HG03432 (cell line): ENCODE data around the gene TNFRSF25.

Source experiments
- ATAC-seq: cut with Tn5 transposase; IDR thresholded peaks from one replicate; pipeline ENCODE4 v1.9.1; 2021; ENCODE audit warnings: mild to moderate bottlenecking, moderate library complexity; ENCODE audit not compliant: unreplicated experiment

The TNFRSF25 gene

GRCh38 chr1:6466023-6466422 lies at the start of gene TNFRSF25:
Gene TNFRSF25, minus strand, starts transcription at chr1:6466173. Its CDS starts 66 bp downstream, at chr1:6466107.
- ATAC-seq, result no peak

DNA sequence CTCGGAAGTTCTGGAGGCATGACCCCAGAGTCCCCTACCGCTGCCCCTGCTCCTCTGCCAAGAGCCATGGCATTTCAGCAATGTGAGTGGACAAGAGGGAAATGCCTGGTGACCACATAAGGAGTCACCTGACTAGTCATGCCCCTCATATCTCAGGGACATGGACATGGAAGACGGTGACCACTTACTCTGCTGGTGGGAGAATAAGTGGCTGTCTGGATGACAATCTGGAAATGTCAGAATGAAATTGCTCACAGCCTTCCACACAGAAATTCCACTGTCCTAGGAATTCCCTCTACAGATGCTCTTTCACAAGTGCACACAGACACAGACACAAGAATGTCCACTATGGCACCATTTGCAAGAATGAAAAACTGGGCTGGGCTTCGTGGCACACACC lies 49.8 kb upstream of the TNFRSF25 start:
- ATAC-seq, result no peak

DNA sequence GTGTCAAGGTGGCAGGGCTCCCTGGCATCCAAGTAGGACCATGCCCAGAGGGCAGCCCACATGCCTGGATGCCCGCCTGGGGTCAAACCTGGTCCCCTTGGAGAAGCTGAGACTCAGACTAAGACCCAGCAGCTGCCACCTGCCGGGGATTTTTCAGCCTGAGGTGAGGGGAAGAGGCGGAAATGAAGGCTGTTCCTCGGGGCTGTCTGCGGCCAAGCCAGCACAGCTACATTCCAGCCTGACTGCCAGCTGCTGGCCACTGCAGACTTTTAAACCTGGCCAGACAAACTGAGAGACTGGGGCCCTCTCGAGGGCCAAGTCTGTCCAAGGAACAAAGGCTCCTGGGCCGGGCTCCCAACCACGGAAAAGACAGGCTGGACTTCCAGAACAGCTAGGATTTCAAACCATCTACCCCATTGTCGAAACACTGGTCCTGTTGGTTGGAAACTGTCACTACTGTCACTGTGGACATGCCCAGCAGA lies 47.4 kb upstream of the TNFRSF25 start:
- no peak for ATAC-seq

DNA sequence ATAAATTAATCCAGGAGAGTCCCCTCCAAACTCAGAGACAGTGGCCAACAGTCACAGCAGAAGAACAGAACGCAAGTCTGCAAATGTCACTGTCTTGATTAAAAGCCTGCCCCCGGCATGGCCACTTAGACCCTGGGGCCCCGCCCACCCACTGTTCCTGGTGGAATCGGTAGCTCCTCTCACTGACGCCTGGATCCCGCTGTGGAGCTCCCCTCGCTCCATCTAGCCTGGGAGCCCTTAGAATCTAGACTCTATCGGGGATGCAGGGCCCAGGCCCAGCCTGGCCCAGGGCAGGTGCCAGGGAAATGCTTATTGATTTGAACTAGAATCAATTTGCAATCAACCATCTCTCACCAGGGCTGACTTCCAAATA lies 46.9 kb upstream of the TNFRSF25 start:
- no peak for ATAC-seq

GRCh38 chr1:6512245-6512907 lies 46.4 kb upstream of the TNFRSF25 start:
- no peak for ATAC-seq

- ATAC-seq, result no peak
Measured at GRCh38 chr1:6511561-6512244, 45.7 kb upstream of the TNFRSF25 start.

DNA sequence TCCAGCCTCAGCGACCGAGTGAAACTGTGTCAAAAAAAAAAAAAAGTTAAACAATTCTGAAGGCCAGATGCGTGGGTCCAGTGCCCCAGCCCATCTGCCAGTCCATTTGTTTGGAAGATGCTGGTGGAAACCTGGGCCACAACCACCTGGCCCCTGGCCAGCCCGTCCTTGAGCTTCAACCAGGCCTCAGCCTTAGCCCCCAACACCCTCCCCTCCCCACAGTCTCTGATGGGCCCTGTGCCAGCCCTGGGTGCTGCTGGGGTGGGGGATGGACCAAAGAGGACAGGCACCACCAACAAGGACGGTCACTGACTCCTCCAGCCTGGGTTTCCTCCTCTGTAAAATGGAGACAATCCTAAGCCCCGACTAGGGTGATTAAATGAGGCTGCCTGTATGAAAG lies 45.1 kb upstream of the TNFRSF25 start:
- no peak for ATAC-seq

GRCh38 chr1:6510493-6510892 lies 44.5 kb upstream of the TNFRSF25 start:
- ATAC-seq, result no peak

- ATAC-seq, result no peak
Measured at GRCh38 chr1:6509919-6510291, 43.9 kb upstream of the TNFRSF25 start.

DNA sequence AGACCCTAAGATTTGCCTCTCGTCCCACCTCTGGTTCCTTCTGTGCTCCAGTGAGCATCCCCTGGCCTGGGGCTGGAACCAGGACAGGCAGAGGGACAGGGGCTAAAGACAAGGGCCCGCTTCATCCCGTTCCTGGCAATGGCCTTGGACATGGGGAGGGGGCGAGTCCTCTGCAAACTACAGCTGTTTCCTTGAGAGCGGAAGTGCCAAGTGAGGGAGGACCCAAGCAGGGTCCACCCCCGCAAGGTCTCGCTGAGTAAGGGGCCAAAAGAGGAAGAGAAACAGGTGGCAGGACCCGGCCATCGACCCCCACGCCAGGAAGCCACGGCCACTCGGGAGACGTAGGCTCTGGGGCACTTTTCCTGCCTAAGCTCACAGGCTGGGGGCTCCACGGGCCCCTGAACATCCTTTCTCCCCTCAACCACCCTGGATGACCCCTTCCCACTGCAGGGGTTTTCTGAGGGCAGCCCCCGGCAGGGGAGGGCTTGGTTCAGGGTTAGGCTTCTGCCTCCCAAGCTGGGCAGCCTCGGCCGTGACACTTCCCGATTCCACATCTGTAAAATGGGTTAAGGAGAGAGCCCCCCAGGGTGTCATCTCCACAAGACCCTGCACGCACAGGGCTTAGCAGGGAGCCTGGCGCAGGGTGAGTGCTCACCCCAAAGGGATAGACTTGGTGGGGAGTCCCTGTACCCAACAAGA lies 43.4 kb upstream of the TNFRSF25 start:
- ATAC-seq, result no peak

GRCh38 chr1:6508816-6509189 lies 42.8 kb upstream of the TNFRSF25 start:
- ATAC-seq, result no peak

GRCh38 chr1:6508154-6508815 lies 42.3 kb upstream of the TNFRSF25 start:
- no peak for ATAC-seq

- no peak for ATAC-seq
Measured at GRCh38 chr1:6507461-6507911, 41.5 kb upstream of the TNFRSF25 start.

GRCh38 chr1:6507037-6507428 lies 41.1 kb upstream of the TNFRSF25 start:
- no peak for ATAC-seq

DNA sequence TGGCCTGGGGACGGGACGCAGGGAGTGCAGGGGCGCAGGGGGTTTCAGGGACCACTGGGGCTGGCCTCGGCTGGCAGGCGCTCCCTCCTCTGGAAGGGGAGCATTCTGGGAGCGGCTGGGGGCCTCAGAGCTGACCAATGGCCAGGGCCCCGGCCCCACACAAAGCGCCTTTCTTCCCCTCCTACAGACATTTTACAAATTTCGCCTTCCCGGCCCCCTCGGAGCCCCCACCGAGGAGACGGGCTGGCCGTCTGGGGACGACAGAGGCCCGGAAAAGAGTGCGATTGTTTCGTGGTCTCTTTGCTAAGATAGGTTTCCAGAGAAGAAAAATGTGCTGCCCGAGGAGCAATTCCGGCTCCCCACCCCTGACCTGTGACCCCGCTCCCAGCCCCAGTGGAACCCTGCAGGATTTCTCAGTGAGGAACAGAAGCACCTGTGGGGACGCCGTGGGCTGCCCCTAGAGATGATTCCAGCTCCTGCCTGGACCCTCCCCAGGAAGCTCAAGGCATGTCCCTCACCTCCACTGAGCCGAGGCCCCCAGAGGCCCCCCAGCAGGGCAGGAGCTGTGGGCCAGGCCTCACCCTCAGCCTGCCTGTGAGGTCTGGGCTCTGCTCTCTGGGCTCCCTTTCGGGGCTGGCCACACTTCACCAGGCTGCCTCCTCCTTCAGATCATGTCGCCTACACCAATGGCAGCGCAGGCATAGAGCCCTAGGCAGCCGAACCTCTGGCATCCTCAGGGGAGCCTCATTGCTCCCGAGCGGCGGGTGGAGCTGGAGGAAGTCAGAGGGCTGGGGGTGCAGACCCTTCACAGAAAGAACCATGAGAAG lies 40.5 kb upstream of the TNFRSF25 start:
- ATAC-seq, result no peak

DNA sequence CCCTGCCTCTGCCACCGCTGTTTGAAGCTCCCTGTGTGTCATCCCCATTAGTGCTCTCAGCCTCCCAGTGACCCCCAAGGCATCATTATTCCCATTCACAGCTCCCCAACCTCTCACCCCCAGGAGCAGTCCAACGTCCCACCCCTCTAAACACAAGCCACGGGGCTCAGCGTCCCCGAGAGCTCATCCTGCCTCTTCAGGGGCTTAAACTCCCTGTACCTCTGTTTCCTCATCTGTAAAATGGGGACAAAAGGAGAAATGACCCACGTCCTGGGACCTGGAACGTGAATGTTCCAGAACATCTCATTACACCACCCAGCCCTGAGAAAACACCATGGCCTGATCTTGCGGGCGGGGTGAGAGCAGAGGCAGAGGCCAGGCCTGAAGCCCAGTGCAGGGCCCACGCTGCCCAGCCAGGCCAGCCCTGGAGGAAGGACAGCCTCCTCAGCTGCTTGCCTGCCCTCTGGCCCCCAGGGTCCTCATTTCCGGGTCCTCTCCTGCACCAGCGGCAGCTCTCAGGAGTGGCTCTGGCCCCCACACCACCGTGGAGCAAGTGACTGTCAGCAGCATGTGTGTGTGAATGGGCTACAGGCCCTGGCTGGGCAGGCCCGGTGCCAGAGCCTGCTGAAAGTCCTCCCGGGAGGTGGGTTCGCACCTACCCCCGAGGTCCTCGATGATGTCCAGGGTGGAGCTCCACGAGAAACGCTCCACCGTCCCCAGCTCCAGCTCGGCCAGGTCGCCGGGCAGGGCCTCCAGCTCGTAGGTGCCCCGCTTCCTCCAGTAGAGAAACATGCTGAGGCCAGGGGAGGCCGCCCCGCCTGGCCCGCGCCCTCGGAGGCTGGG lies 39.6 kb upstream of the TNFRSF25 start:
- no peak for ATAC-seq

DNA sequence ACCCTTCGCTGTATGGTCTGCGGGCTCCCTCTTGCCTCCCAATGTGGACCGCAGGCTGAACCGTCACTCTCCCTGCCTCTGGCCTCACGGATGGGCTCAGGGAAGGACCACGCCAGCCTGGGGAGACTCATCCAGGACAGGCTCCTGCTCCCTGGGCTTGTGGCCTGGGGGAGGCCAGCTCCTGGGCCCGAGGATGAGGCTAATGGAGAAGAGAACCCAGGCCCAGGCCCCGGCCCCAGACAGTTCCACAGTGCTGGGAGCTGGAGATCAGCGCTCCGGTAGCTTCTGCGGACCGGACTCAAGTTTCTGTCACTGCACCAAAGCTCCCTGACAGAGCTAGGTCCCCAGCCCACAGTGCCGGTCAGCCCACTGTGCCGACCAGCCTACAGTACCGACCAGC lies 38.9 kb upstream of the TNFRSF25 start:
- ATAC-seq, result no peak

GRCh38 chr1:6503884-6504602 lies 38.1 kb upstream of the TNFRSF25 start:
- ATAC-seq, result no peak
